ENCODE results near the gene KLHDC10.

GRCh38 chr7:130134106-130134636, 63.8 kb downstream of the KLHDC10 start:
- TF ChIP-seq CTCF (IDR thresholded peaks at IDR 0.05; ENCODE audit: insufficient read depth, low read length, poor library complexity, severe bottlenecking) (no peak), EZH2phosphoT487 (conservative IDR thresholded peaks at IDR 0.05; ENCODE audit: low read length) (no peak)
